GM23248 (cell line): ENCODE results near the gene GALNT2. TPM values are rescaled to one million over a fixed set of nuclear protein-coding genes. Genes with fewer than 3 reads are reported as not detected.

ENCODE experiments used
- DNase-seq: peaks from one replicate; pipeline ENCODE4 v3.0.0-alpha.2; 2015
- H2AFZ ChIP-seq: fragments of 200-600 bp; sonication (generic); 2 replicates; pipeline ENCODE4 v1.6.1; 2016; ENCODE audit warnings: antibody characterized with exemption
- H3F3A ChIP-seq: fragments of 200-600 bp; sonication (generic); 2 replicates; pipeline ENCODE4 v1.6.1; 2016; ENCODE audit warnings: mild to moderate bottlenecking, antibody characterized with exemption, mixed run types; ENCODE audit not compliant: insufficient read depth
- H3K27ac ChIP-seq: fragments of 200-600 bp; sonication (generic); 2 replicates; pipeline ENCODE4 v1.5.1; 2016; ENCODE audit warnings: mild to moderate bottlenecking
- H3K27me3 ChIP-seq: fragments of 200-600 bp; sonication (generic); replicated peaks from 2 replicates; pipeline ENCODE4 v1.6.1; 2016; ENCODE audit warnings: mild to moderate bottlenecking; ENCODE audit not compliant: insufficient read depth
- H3K36me3 ChIP-seq: fragments of 200-600 bp; sonication (generic); 2 replicates; pipeline ENCODE4 v1.6.1; 2016; ENCODE audit warnings: low read depth, mild to moderate bottlenecking
- H3K4me1 ChIP-seq: fragments of 200-600 bp; sonication (generic); 2 replicates; pipeline ENCODE4 v1.6.1; 2016; ENCODE audit warnings: mild to moderate bottlenecking; ENCODE audit not compliant: insufficient read depth
- H3K4me2 ChIP-seq: fragments of 200-600 bp; sonication (generic); one replicate; pipeline ENCODE4 v1.6.1; 2016; ENCODE audit warnings: mild to moderate bottlenecking; ENCODE audit not compliant: unreplicated experiment
- H3K4me3 ChIP-seq: fragments of 200-600 bp; sonication (generic); 2 replicates; pipeline ENCODE4 v1.5.1; 2016; ENCODE audit warnings: mild to moderate bottlenecking
- H3K79me2 ChIP-seq: fragments of 200-600 bp; sonication (generic); 2 replicates; pipeline ENCODE4 v1.6.1; 2016; ENCODE audit warnings: mild to moderate bottlenecking; ENCODE audit not compliant: insufficient read depth
- H3K9ac ChIP-seq: fragments of 200-600 bp; sonication (generic); 2 replicates; pipeline ENCODE4 v1.6.1; 2016; ENCODE audit warnings: mild to moderate bottlenecking
- H3K9me2 ChIP-seq: fragments of 200-600 bp; sonication (generic); 2 replicates; pipeline ENCODE4 v1.6.1; 2016; ENCODE audit warnings: mixed run types, mild to moderate bottlenecking, moderate library complexity; ENCODE audit not compliant: insufficient read depth
- H3K9me3 ChIP-seq: fragments of 200-600 bp; sonication (generic); one replicate; pipeline ENCODE4 v1.6.1; 2017; ENCODE audit warnings: low read depth
- H4K20me1 ChIP-seq: fragments of 200-600 bp; sonication (generic); 2 replicates; pipeline ENCODE4 v1.6.0; 2016; ENCODE audit not compliant: insufficient read depth
- EZH2 ChIP-seq: fragments of 200-600 bp; sonication (generic); IDR thresholded peaks from 2 replicates; pipeline ENCODE4 v1.6.1; 2018; ENCODE audit warnings: antibody characterized with exemption, mild to moderate bottlenecking; ENCODE audit not compliant: insufficient read depth, poor library complexity, severe bottlenecking
- EZH2phosphoT487 ChIP-seq: fragments of 200-600 bp; sonication (generic); IDR thresholded peaks from 2 replicates; pipeline ENCODE4 v1.6.1; 2018; ENCODE audit warnings: antibody characterized with exemption, moderate library complexity, mild to moderate bottlenecking, low read depth; ENCODE audit not compliant: insufficient read depth
- WGBS, 2 experiments: methylation state at CpG; one replicate each; pipeline ENCODE4 v1.1.6; 2015 to 2017; ENCODE audit warnings: low lambda C conversion rate in 2 of 2, low coverage in 1 of 2; ENCODE audit errors: missing lambda C conversion rate in 2 of 2; 5-methylcytosine and 5-hydroxymethylcytosine counted together
- in situ Hi-C: fragments of 300-500 bp; cut with MboI; formaldehyde crosslinking; loops from 2 replicates; pipeline ENCODE4 v1.15.0; 2020
- polyA plus RNA-seq: library from polyadenylated mRNA; unstranded; fragments of >200 nt; fragmentation: Nextera tagmentation; extraction: Ambion mirVana; gene quantifications from 2 replicates; pipeline ENCODE4 v1.2.1, GENCODE V29; 2016
- total RNA-seq: library from RNA; depleted of rRNA; stranded (reverse); fragments of >200 nt; shearing (Covaris generic); gene quantifications from 2 replicates; pipeline ENCODE4 v1.2.3, GENCODE V29; 2014

The GALNT2 gene
- total and polyA plus RNA-seq, 2 experiments from 2014 or later = 111 to 124 TPM

DNA sequence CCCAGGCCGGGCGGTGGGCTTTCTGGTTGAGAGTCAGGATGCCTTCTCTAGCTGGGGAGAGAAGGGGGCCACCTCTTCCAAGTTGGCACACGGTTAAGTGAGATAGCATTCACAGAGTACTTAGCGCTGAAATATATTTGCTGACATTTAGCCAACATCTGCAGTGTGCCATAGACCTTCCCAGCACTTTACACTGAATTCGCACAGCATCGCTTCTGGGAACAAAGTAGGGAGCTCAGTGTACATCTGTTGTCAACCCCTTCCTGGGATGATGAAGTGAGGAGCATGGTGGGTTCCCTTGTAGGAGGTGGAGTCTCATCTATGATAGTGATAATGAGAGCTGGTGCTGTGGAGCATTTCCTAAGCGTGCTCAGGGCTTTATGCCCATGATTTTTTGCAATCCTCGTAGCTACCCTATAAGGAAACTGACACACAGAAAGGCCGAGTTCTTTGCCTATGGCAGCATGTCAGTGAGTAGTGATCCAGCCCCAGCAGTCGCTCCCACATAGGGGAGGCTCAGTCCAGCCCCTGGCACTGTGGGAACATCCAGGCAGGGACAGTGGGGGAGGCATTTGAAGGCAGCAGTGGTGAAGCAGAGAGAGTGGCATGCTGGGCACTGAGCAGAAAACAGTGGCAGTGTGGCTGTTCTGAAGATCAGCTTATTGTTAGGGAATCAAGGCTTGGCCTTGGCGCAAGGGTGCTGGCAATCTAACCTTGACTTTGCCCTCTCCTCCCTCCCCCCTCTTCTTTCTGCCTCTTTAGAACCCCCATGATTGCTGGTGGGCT, 182.8 kb downstream of the GALNT2 start:
- H3K9ac ChIP-seq = no peak overlapping the region
- in situ Hi-C loops = no loop called here
- no peak overlapping the region for H3K27ac ChIP-seq
- H3K36me3 ChIP-seq = peaks cover 15% of the 10 kb centered on the region; the same call in 1 of the 2 replicates
- H3K79me2 ChIP-seq = 0 out of 2 replicates have a peak, but pooled peaks cover 13% of the 10 kb centered on the region
- H3F3A ChIP-seq = no peaks in the 10 kb centered on the region
- no peaks in the 10 kb centered on the region for H3K9me2 ChIP-seq
- no peak overlapping the region for H2AFZ ChIP-seq
- no peaks in the 10 kb centered on the region for H3K9me3 ChIP-seq
- no peaks in the 10 kb centered on the region for H4K20me1 ChIP-seq
- 95 to 96% methylated on average over 11 of the region's 11 CpGs for WGBS, 2 experiments
- H3K4me2 ChIP-seq = no peak overlapping the region
- no peak overlapping the region for H3K4me3 ChIP-seq
- H3K4me1 ChIP-seq = peaks cover 9% of the 10 kb centered on the region
- TF ChIP-seq EZH2 (no peak), EZH2phosphoT487 (no peak)
- no peaks in the 10 kb centered on the region for H3K27me3 ChIP-seq
- no peak for DNase-seq

DNA sequence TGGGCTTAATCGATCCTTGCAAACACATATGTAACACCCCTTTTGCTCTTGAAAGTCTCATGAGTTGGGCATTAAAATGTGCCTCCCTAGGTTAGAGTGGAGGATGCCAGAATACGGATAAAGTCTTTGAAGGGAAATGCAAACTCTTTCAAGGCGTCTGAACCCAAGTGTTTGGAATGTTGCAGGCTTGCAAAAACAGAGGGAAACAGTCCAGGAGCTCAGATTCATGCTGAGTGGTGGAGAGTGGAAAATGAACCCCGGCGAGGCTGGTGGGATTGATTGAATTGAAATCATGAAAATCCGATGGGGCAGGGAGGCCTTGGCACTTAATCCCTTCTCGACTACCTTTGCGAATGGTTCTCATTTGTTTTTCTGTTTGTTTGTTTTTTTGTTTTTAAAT, 183.6 kb downstream of the GALNT2 start:
- DNase-seq = no peak
- Histone ChIP-seq H3K4me3 (no peak overlapping the region), H3K27me3 (no peaks in the 10 kb centered on the region), H4K20me1 (no peaks in the 10 kb centered on the region), H3K79me2 (0 out of 2 replicates have a peak, but pooled peaks cover 13% of the 10 kb centered on the region), H3K4me2 (no peak overlapping the region), H3K9me3 (no peaks in the 10 kb centered on the region), H2AFZ (no peak overlapping the region), H3K36me3 (peaks cover 15% of the 10 kb centered on the region; the same call in 1 of the 2 replicates), H3K4me1 (peaks cover 9% of the 10 kb centered on the region), H3F3A (no peaks in the 10 kb centered on the region), H3K9ac (no peak overlapping the region), H3K27ac (no peak overlapping the region), H3K9me2 (no peaks in the 10 kb centered on the region)
- 81 to 88% methylated on average over 8 of the region's 8 CpGs for WGBS, 2 experiments
- TF ChIP-seq EZH2 = no peak
- in situ Hi-C loops = no loop called here

- H3K36me3 ChIP-seq = peaks cover 6% of the 10 kb centered on the region; the same call in 1 of the 2 replicates
- WGBS, 2 experiments = 97 to 98% methylated on average over 8 of the region's 8 CpGs
Measured at GRCh38 chr1:230251644-230252191, 184.7 kb downstream of the GALNT2 start.

DNA sequence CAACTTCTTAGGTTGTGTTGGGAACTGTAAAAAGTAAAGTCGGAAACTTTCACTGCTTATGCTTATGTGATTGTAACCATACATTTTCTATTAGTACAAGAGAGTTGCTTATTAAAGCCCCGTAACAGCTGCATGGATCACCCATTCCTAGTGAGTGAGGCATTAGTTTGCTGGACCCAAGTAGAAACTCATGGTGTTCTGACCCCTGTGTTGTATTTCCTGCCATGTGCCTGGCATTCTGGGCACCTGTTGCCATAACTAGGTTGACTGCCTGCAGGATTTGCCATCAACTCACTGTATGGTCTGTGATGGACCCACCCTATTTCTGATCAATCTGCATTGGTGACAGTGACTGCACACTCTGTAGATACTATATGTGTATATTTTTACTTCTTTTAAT, 186.1 kb downstream of the GALNT2 start:
- Histone ChIP-seq H3K79me2 (0 out of 2 replicates have a peak, but pooled peaks cover 13% of the 10 kb centered on the region), H3K27me3 (no peaks in the 10 kb centered on the region), H3K9me3 (no peaks in the 10 kb centered on the region), H3K9ac (no peak overlapping the region), H3K4me2 (no peak overlapping the region), H3K36me3 (peaks cover 6% of the 10 kb centered on the region; the same call in 1 of the 2 replicates), H4K20me1 (no peaks in the 10 kb centered on the region), H3K4me3 (no peak overlapping the region), H3K4me1 (peaks cover 9% of the 10 kb centered on the region), H3K9me2 (no peaks in the 10 kb centered on the region), H2AFZ (no peak overlapping the region), H3F3A (no peaks in the 10 kb centered on the region), H3K27ac (no peak overlapping the region)
- in situ Hi-C loops = no loop called here
- no peak for DNase-seq
- TF ChIP-seq EZH2phosphoT487 (no peak), EZH2 (no peak)
- 93 to 98% methylated on average over 2 of the region's 2 CpGs for WGBS, 2 experiments

More at GRCh38 chr1:230251644-230252191, 184.7 kb downstream of the GALNT2 start:
- Histone ChIP-seq H3F3A (no peaks in the 10 kb centered on the region), H4K20me1 (no peaks in the 10 kb centered on the region), H3K27me3 (no peaks in the 10 kb centered on the region), H3K4me3 (no peak overlapping the region), H3K4me2 (no peak overlapping the region), H2AFZ (no peak overlapping the region), H3K9ac (no peak overlapping the region), H3K79me2 (0 out of 2 replicates have a peak, but pooled peaks cover 13% of the 10 kb centered on the region), H3K9me3 (no peaks in the 10 kb centered on the region), H3K4me1 (peaks cover 9% of the 10 kb centered on the region), H3K27ac (no peak overlapping the region), H3K9me2 (no peaks in the 10 kb centered on the region)
- DNase-seq = no peak
- no peak for TF ChIP-seq EZH2
- in situ Hi-C loops = no loop called here
